Measurements from ENCODE around the gene GJC2. TPM values are rescaled to one million over a fixed set of nuclear protein-coding genes. Genes with fewer than 3 reads are reported as not detected.

The GJC2 gene
- total RNA-seq, 4 donors from 2014 or later: 6.9 to 15.1 (median 9.9) TPM

DNA sequence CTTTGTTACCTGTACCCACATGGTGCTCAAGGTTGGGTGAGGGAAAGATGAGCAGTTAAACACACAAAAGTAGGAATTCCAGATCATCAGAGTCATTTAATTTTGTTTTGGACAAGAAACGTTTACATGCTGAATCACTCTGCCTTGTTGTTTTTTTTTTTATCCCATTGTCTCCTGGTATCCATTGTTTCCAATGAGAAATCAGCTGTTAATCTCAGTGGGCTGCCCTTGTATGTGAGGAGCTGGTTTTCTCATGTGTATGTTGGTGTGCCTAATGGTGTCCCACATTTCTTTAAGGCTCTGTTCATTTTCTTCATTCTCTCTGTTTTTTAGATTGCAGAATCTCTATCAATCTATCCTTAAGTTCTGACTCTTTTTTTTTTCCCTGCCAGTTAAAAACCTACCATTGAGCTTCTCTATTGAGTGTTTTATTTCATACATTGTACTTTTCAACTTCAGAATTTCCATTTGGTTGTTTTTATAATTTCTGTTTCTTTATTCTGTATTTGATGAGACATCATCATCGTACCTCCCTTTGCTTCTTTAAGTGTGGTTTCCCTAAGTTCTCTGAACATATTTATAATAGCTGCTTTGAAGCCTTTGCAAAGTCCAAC, 49.4 kb downstream of the GJC2 start:
- WGBS, 2 donors: 70 to 78% methylated on average over 2 of the region's 2 CpGs
- Histone ChIP-seq H3K27ac (no peak overlapping the region), H3K4me3 (no peak overlapping the region), H3K27me3 (no peaks in the 10 kb centered on the region), H3K9me3 (peaks cover 0 to 21% (median 7%) of the 10 kb centered on the region in 4 donors), H3K36me3 (peaks cover 0 to 56% (median 0%) of the 10 kb centered on the region in 3 donors), H3K4me1 (no peaks in the 10 kb centered on the region)
- TF ChIP-seq POLR2A (IDR thresholded peaks at IDR 0.05): no peak
- no peak for TF ChIP-seq EP300 (IDR thresholded peaks at IDR 0.05)
- TF ChIP-seq, protein P1, sequence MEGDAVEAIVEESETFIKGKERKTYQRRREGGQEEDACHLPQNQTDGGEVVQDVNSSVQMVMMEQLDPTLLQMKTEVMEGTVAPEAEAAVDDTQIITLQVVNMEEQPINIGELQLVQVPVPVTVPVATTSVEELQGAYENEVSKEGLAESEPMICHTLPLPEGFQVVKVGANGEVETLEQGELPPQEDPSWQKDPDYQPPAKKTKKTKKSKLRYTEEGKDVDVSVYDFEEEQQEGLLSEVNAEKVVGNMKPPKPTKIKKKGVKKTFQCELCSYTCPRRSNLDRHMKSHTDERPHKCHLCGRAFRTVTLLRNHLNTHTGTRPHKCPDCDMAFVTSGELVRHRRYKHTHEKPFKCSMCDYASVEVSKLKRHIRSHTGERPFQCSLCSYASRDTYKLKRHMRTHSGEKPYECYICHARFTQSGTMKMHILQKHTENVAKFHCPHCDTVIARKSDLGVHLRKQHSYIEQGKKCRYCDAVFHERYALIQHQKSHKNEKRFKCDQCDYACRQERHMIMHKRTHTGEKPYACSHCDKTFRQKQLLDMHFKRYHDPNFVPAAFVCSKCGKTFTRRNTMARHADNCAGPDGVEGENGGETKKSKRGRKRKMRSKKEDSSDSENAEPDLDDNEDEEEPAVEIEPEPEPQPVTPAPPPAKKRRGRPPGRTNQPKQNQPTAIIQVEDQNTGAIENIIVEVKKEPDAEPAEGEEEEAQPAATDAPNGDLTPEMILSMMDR (IDR thresholded peaks at IDR 0.05): no peak
- DNase-seq (ENCODE audit: low spot score in 2 of 2): no peak

DNA sequence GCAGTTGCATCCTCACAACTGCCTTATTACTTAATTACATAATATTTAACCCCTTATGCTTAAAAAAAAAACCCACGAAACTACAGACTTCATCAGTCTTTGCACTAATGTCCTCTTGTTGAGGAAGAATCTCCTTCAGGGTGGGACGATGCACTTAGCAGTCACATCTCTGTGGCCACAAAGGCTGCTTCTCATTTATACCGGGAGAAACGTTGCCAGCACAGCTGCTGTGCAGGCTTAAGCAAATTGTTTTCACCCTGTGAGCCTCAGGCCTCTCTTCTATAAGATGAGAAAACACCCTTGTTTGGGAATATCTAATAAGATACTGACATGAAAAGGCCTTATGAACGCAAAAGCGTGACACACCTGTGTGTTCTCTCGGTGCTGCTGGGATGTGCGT, 55.2 kb downstream of the GJC2 start:
- no peak for DNase-seq (ENCODE audit: low spot score in 2 of 2)
- Histone ChIP-seq H3K4me3 (no peak overlapping the region), H3K27ac (no peak overlapping the region), H3K4me1 (no peaks in the 10 kb centered on the region), H3K36me3 (peaks cover 0 to 13% (median 0%) of the 10 kb centered on the region in 3 donors), H3K9me3 (peaks cover 0 to 4% (median 0%) of the 10 kb centered on the region in 4 donors), H3K27me3 (peaks cover 0 to 16% of the 10 kb centered on the region in 2 donors)
- TF ChIP-seq, protein P1 (IDR thresholded peaks at IDR 0.05): no peak
- TF ChIP-seq POLR2A (IDR thresholded peaks at IDR 0.05) (no peak), EP300 (IDR thresholded peaks at IDR 0.05) (no peak)
- WGBS, 2 donors: 46 to 49% methylated on average over 8 of the region's 8 CpGs

DNA sequence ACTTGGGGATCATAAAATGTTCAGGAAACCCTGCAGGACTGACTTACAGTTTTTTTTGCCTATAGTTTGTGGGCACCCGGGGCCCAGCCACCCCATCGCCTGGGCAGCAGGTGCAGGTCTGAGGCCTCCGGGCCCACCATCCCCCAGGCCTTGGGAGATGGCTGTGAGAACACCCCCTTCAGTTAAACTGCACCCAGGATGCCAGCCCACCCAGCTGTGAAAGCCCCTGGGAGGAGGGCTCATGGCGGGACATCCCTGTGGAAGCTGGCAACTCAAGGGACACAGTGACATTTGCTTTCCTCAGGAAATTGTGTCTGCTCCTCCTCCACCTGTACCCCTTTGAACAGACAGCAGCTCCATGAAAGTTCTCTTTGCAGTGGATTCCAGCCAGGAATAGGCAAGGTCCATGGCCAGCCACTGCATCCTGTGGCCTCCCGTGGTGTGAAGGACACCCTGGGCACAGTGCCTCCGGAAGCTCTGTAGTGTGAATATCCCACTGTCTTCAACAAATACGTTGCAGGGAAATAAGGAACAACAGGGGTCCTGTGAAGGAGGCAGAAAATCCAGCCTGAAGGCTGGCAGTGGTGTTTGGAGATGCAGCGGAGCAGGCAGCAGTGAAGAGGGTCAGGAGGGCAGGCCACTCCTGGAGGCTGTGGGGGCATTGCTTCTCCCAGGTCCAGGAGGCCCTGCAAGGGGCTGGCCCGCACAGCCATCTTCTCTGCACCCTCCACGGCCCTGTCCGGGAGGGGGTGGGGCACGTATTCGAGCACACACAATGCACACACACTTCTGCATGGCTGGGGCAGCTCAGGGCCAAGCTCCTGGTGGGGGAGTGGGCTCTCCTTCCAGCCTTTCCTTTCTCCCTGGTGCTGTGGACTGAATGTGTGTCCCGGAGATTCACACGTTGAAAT, 56.1 kb downstream of the GJC2 start:
- Histone ChIP-seq H3K36me3 (peaks cover 0 to 5% (median 0%) of the 10 kb centered on the region in 3 donors), H3K4me3 (no peak overlapping the region), H3K27ac (no peak overlapping the region), H3K27me3 (peaks cover 0 to 16% of the 10 kb centered on the region in 2 donors), H3K9me3 (no peaks in the 10 kb centered on the region), H3K4me1 (no peaks in the 10 kb centered on the region)
- WGBS, 2 donors: 50 to 59% methylated on average over 8 to 11 of the region's 15 CpGs
- TF ChIP-seq EP300 (IDR thresholded peaks at IDR 0.05) (no peak), POLR2A (IDR thresholded peaks at IDR 0.05) (no peak)
- TF ChIP-seq, protein P1 (IDR thresholded peaks at IDR 0.05): no peak
- no peak for DNase-seq (ENCODE audit: low spot score in 2 of 2)

DNA sequence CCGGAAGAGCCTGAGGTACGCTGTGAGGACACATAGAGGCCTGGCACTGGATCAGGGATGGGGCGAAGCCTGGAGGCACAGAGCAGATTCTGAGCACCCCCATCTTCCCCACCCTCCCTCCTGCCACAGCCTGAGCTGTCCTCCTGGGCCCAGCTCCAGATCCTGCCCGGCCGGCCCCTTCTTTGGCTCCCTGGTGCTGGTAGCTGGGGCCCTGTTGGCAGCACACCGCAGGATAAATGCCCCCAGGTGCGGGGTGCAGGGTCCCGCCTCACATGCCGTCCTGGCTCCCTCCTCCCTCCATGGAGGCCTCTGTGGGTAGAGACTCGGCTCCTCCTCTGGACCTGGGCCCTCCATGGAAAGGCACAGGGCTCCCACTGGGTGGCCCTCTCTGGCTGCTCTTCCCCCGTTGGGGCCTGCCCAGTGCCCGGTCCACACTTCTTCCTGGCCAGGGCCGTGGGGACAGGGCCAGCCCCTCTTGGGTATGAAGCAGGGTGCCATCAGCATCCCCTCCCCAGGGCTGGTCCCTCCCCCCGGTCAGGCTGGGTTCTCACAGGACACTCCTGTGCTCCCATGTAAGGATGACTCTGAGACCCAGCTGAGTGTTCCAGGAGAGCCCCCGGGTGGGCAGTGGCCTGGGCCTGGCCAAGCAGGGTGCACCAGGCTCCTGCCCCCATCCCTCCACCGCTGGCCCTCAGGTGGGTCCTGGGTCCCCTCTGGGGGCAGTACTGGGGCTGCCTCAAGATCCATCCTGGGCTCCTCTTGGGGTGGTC, 57.0 kb downstream of the GJC2 start:
- DNase-seq (ENCODE audit: low spot score in 2 of 2): no peak
- H3K4me1 ChIP-seq: no peaks in the 10 kb centered on the region
- no peak overlapping the region for H3K27ac ChIP-seq
- 56 to 65% methylated on average over 11 to 14 of the region's 16 CpGs for WGBS, 2 donors
- H3K4me3 ChIP-seq: no peak overlapping the region
- H3K9me3 ChIP-seq: no peaks in the 10 kb centered on the region
- TF ChIP-seq EP300 (IDR thresholded peaks at IDR 0.05) (no peak), POLR2A (IDR thresholded peaks at IDR 0.05) (no peak)
- TF ChIP-seq, protein P1 (IDR thresholded peaks at IDR 0.05): no peak
- H3K36me3 ChIP-seq: no peaks in the 10 kb centered on the region
- peaks cover 0 to 16% of the 10 kb centered on the region in 2 donors for H3K27me3 ChIP-seq

Data from tibial nerve (tissue), 4 donors.